T-cell (primary cell): Measurements from ENCODE around the gene BNIPL. TPM values are rescaled to one million over a fixed set of nuclear protein-coding genes. Genes with fewer than 3 reads are reported as not detected.

Experiments used
- ATAC-seq, 4 experiments: fragments of 200-7000 bp in 3 of 4; fragments of 150-1000 bp in 1 of 4; cut with Tn5 transposase; replicated peaks in 1 of 4; 1 replicate in 3 of 4; 2 replicates in 1 of 4; pipeline ENCODE4 v1.10.0; 2021; ENCODE audit warnings: moderate library complexity in 3 of 4, mild to moderate bottlenecking in 2 of 4, moderate number of reproducible peaks in 1 of 4
- CTCF ChIA-PET, 2 donors: fragments of 300-600 bp; sonication (Branson Sonifier 250); formaldehyde crosslinking; loops; one replicate each; lab custom pipeline; 2022; ENCODE audit warnings: antibody characterized with exemption in 2 of 2; lab: Charles Lee
- POLR2A ChIA-PET, 2 donors: fragments of 300-600 bp; sonication (Branson Sonifier 250); formaldehyde crosslinking; loops; one replicate each; lab custom pipeline; 2022; ENCODE audit warnings: antibody characterized with exemption in 2 of 2; lab: Charles Lee
- DNase-seq, 35 experiments: peaks; one replicate each; pipeline versions ENCODE4 v3.0.0 to v3.0.0-alpha.2; 2013 to 2023
- H3K27ac ChIP-seq: one replicate; pipeline ENCODE4 v1.5.1; 2013; ENCODE audit warnings: low read length
- H3K27me3 ChIP-seq, 2 experiments: replicated peaks in 1 of 2; 1 replicate in 1 of 2; 2 replicates in 1 of 2; pipeline versions ENCODE4 v1.6.1 to v1.7.0; 2013; ENCODE audit warnings: low read length in 1 of 2, mixed read lengths in 1 of 2; ENCODE audit not compliant: control insufficient read depth in 2 of 2, insufficient read depth in 2 of 2; ENCODE audit errors: extremely low read depth in 1 of 2
- H3K36me3 ChIP-seq, 2 donors: 1 replicate in 1 of 2; 2 replicates in 1 of 2; pipeline versions ENCODE4 v1.6.1 to v1.7.0; 2013; ENCODE audit warnings: low read length in 1 of 2; ENCODE audit not compliant: control insufficient read depth in 2 of 2, insufficient read depth in 1 of 2; ENCODE audit errors: extremely low read depth in 1 of 2
- H3K4me1 ChIP-seq, 2 experiments: 1 replicate in 1 of 2; 2 replicates in 1 of 2; pipeline versions ENCODE4 v1.6.1 to v1.7.0; 2013; ENCODE audit warnings: low read length in 2 of 2, mixed read lengths in 1 of 2; ENCODE audit not compliant: insufficient read depth in 2 of 2, control insufficient read depth in 1 of 2; ENCODE audit errors: extremely low read depth in 1 of 2
- H3K4me3 ChIP-seq, 2 donors: 1 replicate in 1 of 2; 2 replicates in 1 of 2; pipeline versions ENCODE4 v1.5.1 to v1.7.0; 2013; ENCODE audit warnings: mild to moderate bottlenecking in 2 of 2, low read length in 1 of 2, moderate library complexity in 1 of 2; ENCODE audit not compliant: control insufficient read depth in 1 of 2; ENCODE audit errors: extremely low read depth in 1 of 2
- H3K9me3 ChIP-seq: 2 replicates; pipeline ENCODE4 v1.7.0; 2013
- H3K27ac Mint-ChIP-seq, 2 donors: one replicate each; pipeline ENCODE4 v1.8.0; 2020 to 2021; ENCODE audit warnings: mild to moderate bottlenecking in 2 of 2, mixed read lengths in 2 of 2
- H3K27me3 Mint-ChIP-seq, 2 donors: one replicate each; pipeline ENCODE4 v1.8.0; 2021 to 2022; ENCODE audit warnings: mixed read lengths in 2 of 2
- H3K36me3 Mint-ChIP-seq: one replicate; pipeline ENCODE4 v1.8.0; 2021; ENCODE audit warnings: mixed read lengths
- H3K4me1 Mint-ChIP-seq, 3 donors: one replicate each; pipeline ENCODE4 v1.8.0; 2020 to 2022; ENCODE audit warnings: mixed read lengths in 3 of 3, mild to moderate bottlenecking in 1 of 3
- H3K4me3 Mint-ChIP-seq, 3 donors: one replicate each; pipeline ENCODE4 v1.8.0; 2020 to 2022; ENCODE audit warnings: mild to moderate bottlenecking in 3 of 3, mixed read lengths in 3 of 3, moderate library complexity in 3 of 3
- H3K9me3 Mint-ChIP-seq, 3 donors: one replicate each; pipeline ENCODE4 v1.8.0; 2020 to 2022; ENCODE audit warnings: mixed read lengths in 3 of 3
- WGBS: methylation state at CpG from one replicate; pipeline ENCODE4 v1.1.5; 2013; ENCODE audit warnings: missing lambda C conversion rate; ENCODE audit not compliant: insufficient coverage; 5-methylcytosine and 5-hydroxymethylcytosine counted together
- total RNA-seq, 35 experiments: library from RNA in 6 of 35; stranded (reverse) in 6 of 35; fragments of 120-200 nt in 1 of 35; gene quantifications; one replicate each; pipeline versions ENCODE4 v1.2.1 to v1.2.4 and lab custom pipeline; 2013 to 2026

BNIPL gene
- total RNA-seq, 5 donors from 2014 or later (not counting 1 experiment from before 2014, with no cell fraction given) = 0.54 to 2.6 (median 2.2) TPM

DNA sequence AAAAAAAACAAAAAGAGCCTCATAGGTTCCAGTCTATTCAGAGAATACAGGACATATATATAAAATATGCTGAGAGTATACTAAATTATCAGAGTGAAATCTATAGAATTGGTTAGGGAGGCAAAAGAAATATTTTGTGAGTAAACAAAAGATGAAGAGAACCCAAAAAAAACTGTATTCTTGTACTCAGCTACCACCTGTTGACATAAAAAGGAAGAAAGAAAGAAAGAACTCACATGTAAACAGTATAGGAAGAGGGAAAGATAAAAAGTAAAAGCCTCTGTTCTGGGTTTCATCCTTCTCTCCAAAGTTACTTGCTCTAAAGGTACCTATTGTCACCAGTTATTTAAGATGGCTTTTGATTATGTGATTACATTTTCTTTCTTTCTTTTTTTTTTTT lies 9.9 kb upstream of the BNIPL start:
- peaks cover 6 to 16% (median 8%) of the 10 kb centered on the region in 3 donors for H3K4me1 Mint-ChIP-seq
- H3K4me3 Mint-ChIP-seq = no peak overlapping the region
- peaks cover 46% of the 10 kb centered on the region for H3K36me3 Mint-ChIP-seq
- Histone ChIP-seq H3K36me3 (peaks cover 5 to 53% of the 10 kb centered on the region in 2 donors), H3K27me3 (no peaks in the 10 kb centered on the region), H3K4me1 (peaks cover 0 to 7% of the 10 kb centered on the region in 2 experiments), H3K27ac (no peak overlapping the region), H3K9me3 (no peaks in the 10 kb centered on the region), H3K4me3 (no peak overlapping the region)
- H3K9me3 Mint-ChIP-seq = no peaks in the 10 kb centered on the region
- ChIA-PET POLR2A (interaction anchor here (0.6 to 0.9 kb wide), 2 partner anchors 31 to 680 kb away, joined by 4 to 6 read pairs; no protein-coding TSS in a partner anchor), CTCF (interaction anchor here in 1 of 2 donors (0.7 to 1.2 kb wide), 2 partner anchors 129 to 258 kb away, joined by 3 to 5 read pairs; no protein-coding TSS in a partner anchor)
- no peak overlapping the region for H3K27ac Mint-ChIP-seq
- H3K27me3 Mint-ChIP-seq = no peaks in the 10 kb centered on the region
- ATAC-seq (no peak), DNase-seq (no peak)

DNA sequence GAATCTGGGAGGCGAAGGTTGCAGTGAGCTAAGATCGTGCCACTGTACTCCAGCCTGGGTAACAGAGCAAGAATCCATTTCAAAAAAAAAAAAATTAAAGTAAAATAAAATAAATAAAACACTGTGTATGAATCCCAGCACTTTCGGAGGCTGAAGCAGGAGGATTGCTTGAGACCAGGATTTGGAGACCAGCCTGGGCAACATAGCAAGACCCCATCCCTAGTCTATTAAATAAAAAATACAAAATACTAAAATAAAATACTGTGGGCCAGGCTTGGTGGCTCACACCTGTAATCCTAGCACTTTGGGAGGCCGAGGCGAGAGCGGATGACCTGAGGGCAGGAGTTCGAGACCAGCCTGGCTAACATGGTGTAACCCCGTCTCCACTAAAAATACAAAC lies 4.2 kb upstream of the BNIPL start:
- Histone ChIP-seq H3K27ac (no peak overlapping the region), H3K36me3 (peaks cover 10 to 57% of the 10 kb centered on the region in 2 donors), H3K9me3 (no peaks in the 10 kb centered on the region), H3K4me3 (no peak overlapping the region), H3K27me3 (no peaks in the 10 kb centered on the region), H3K4me1 (no peaks in the 10 kb centered on the region)
- H3K27me3 Mint-ChIP-seq = no peaks in the 10 kb centered on the region
- H3K36me3 Mint-ChIP-seq = peaks cover 50% of the 10 kb centered on the region
- H3K9me3 Mint-ChIP-seq = no peaks in the 10 kb centered on the region
- no peak overlapping the region for H3K4me3 Mint-ChIP-seq
- ChIA-PET POLR2A (interaction anchor here (0.5 to 1.0 kb wide), 2 partner anchors 13 to 15 kb away, joined by 9 read pairs; partner anchors contain the start of gene C1orf56 (in 1 of the 2)), CTCF (interaction anchor here in 1 of 2 donors (0.6 to 0.7 kb wide), 2 partner anchors 8 to 828 kb away, joined by 3 to 4 read pairs; no protein-coding TSS in a partner anchor)
- ATAC-seq (no peak), DNase-seq (no peak)
- H3K27ac Mint-ChIP-seq = no peak overlapping the region
- peaks cover 9 to 17% (median 10%) of the 10 kb centered on the region in 3 donors for H3K4me1 Mint-ChIP-seq
- WGBS = 97% methylated on average over 3 of the region's 8 CpGs

DNA sequence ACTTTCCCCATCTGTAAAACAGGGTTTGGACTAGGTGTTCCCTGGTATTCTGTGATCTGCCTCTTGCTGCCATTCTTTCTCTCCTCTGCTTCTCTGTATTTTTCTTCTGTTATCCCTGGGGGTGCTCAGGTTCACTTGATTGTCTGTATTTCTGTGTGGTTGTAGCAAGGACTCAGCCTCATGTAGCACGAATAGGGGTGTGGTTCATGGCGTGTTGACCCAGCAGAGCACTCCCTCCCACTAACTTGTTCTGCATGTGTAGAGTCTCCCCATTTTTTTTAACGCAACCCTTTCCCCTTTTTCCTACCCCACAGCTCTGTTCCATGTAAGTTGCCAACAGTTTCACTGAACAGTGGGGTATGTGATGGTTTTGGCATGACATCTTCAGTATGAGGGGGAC lies 1.2 kb upstream of the BNIPL start:
- H3K36me3 ChIP-seq = peaks cover 8 to 37% of the 10 kb centered on the region in 2 donors
- H3K4me3 ChIP-seq = no peak overlapping the region
- no peaks in the 10 kb centered on the region for H3K9me3 ChIP-seq
- ChIA-PET CTCF (interaction anchor here in 1 of 2 donors (1.4 kb wide), 1 partner anchor 65 kb away, joined by 10 read pairs; no protein-coding TSS in a partner anchor), POLR2A (no interaction called here)
- Mint-ChIP-seq H3K36me3 (peaks cover 37% of the 10 kb centered on the region), H3K4me1 (peaks cover 9 to 20% (median 11%) of the 10 kb centered on the region in 3 donors), H3K27ac (peak overlapping the region; percentile 60 to 73), H3K4me3 (no peak overlapping the region), H3K27me3 (no peaks in the 10 kb centered on the region), H3K9me3 (no peaks in the 10 kb centered on the region)
- ATAC-seq = no peak
- H3K4me1 ChIP-seq = no peaks in the 10 kb centered on the region
- no peak overlapping the region for H3K27ac ChIP-seq
- no peak for DNase-seq
- H3K27me3 ChIP-seq = no peaks in the 10 kb centered on the region
- no CpG with 5 or more reads among the region's 3 CpGs for WGBS

DNA sequence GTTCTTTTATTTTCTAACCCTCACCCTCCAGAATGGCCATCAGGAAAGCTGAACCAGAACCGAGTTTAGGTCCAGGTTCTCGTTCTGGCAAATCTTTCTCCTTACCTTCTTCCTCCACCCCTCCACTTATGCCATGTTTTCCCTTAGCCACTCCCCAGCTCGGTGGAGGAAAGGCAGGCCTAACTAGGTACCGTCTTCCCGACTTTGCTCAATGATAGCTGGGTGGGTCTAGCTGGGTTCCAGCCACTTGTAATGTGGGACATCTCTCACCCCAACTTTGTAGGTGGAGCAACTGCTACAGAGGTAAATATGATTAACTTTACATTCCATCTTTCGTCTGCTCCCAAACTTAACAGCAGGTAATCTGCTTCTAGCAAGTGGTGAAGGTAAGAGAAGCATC lies 646 bp downstream of the BNIPL start:
- H3K27ac ChIP-seq = no peak overlapping the region
- Mint-ChIP-seq H3K27ac (peak overlapping the region in 1 of 2 donors; percentile 72), H3K36me3 (peaks cover 24% of the 10 kb centered on the region), H3K4me1 (peaks cover 9 to 20% (median 11%) of the 10 kb centered on the region in 3 donors), H3K4me3 (no peak overlapping the region), H3K9me3 (no peaks in the 10 kb centered on the region), H3K27me3 (no peaks in the 10 kb centered on the region)
- ChIA-PET CTCF (no interaction called here), POLR2A (no interaction called here)
- H3K4me1 ChIP-seq = no peaks in the 10 kb centered on the region
- no peak for ATAC-seq
- 100% methylated on average over 3 of the region's 6 CpGs for WGBS
- no peaks in the 10 kb centered on the region for H3K9me3 ChIP-seq
- no peak for DNase-seq
- H3K4me3 ChIP-seq = no peak overlapping the region
- peaks cover 5 to 24% of the 10 kb centered on the region in 2 donors for H3K36me3 ChIP-seq
- H3K27me3 ChIP-seq = no peaks in the 10 kb centered on the region

DNA sequence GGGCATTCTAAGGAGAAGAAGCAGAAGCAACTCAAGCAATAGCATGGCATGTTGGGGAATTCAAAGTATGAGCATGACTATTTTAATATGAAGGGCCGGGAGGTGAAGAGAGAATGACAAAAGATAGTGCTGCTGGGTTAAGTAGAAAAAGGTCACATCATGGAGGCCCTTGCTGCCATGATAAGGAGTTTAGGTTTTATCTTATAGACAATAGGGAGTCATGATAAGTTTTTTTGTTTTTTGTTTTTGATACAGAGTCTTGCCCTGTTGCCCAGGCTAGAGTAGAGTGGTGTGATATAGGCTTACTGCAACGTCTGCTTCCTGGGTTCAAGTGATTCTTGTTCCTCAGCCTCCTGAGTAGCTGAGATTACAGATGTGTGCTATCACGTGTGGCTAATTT lies 3.1 kb downstream of the BNIPL start:
- Mint-ChIP-seq H3K27me3 (no peaks in the 10 kb centered on the region), H3K4me1 (peaks cover 23 to 34% (median 24%) of the 10 kb centered on the region in 3 donors), H3K4me3 (no peak overlapping the region), H3K27ac (no peak overlapping the region), H3K9me3 (no peaks in the 10 kb centered on the region), H3K36me3 (peaks cover 20% of the 10 kb centered on the region)
- no peak overlapping the region for H3K4me3 ChIP-seq
- CTCF ChIA-PET = interaction anchor here in 1 of 2 donors (1.1 kb wide), 1 partner anchor 35 kb away, joined by 6 read pairs; no protein-coding TSS in a partner anchor
- no peak for DNase-seq
- peaks cover 0 to 3% of the 10 kb centered on the region in 2 experiments for H3K4me1 ChIP-seq
- no peaks in the 10 kb centered on the region for H3K27me3 ChIP-seq
- no peak overlapping the region for H3K27ac ChIP-seq
- POLR2A ChIA-PET = no interaction called here
- ATAC-seq = no peak
- WGBS = 97% methylated on average over 3 of the region's 3 CpGs
- peaks cover 0 to 13% of the 10 kb centered on the region in 2 donors for H3K36me3 ChIP-seq
- no peaks in the 10 kb centered on the region for H3K9me3 ChIP-seq

DNA sequence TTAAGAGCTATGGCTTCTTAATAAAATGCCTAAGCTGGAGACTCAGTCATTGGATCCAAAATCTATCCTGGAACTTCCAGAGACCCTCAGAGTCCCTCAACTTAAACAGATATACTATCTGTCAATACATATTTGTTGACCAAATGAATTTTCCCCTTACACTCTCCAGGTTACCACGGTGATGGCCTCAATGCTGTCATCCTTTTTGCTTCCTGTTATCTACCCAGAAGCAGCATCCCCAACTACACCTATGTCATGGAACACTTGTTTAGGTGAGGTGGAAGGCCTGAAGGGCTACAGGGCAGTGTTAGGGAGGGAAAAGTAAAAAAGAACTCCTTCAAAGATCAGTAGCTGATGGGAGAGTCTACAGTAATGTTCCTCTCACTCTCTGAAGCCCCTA lies 6.8 kb downstream of the BNIPL start:
- Histone ChIP-seq H3K27ac (no peak overlapping the region), H3K36me3 (peaks cover 0 to 5% of the 10 kb centered on the region in 2 donors)

More for the DNA sequence above, 6.8 kb downstream of the BNIPL start:
- H3K9me3 Mint-ChIP-seq = no peaks in the 10 kb centered on the region
- H3K9me3 ChIP-seq = no peaks in the 10 kb centered on the region
- H3K4me3 Mint-ChIP-seq = no peak overlapping the region
- ATAC-seq (no peak), DNase-seq (no peak)
- H3K27me3 Mint-ChIP-seq = no peaks in the 10 kb centered on the region
- no peaks in the 10 kb centered on the region for H3K27me3 ChIP-seq
- H3K4me3 ChIP-seq = no peak overlapping the region
- peaks cover 10% of the 10 kb centered on the region for H3K36me3 Mint-ChIP-seq
- peaks cover 4 to 20% of the 10 kb centered on the region in 2 experiments for H3K4me1 ChIP-seq
- peak overlapping the region; percentile 50 to 68 for H3K27ac Mint-ChIP-seq
- WGBS = no CpG with 5 or more reads among the region's 1 CpG
- ChIA-PET POLR2A (no interaction called here), CTCF (interaction anchor here in 1 of 2 donors (0.6 to 1.8 kb wide), 3 partner anchors 19 to 57 kb away, joined by 3 to 7 read pairs (median 3); partner anchors contain the start of gene GABPB2)
- H3K4me1 Mint-ChIP-seq = peaks cover 31 to 38% (median 32%) of the 10 kb centered on the region in 3 donors
